ENCODE data around the gene AP2A1.

The AP2A1 gene

DNA sequence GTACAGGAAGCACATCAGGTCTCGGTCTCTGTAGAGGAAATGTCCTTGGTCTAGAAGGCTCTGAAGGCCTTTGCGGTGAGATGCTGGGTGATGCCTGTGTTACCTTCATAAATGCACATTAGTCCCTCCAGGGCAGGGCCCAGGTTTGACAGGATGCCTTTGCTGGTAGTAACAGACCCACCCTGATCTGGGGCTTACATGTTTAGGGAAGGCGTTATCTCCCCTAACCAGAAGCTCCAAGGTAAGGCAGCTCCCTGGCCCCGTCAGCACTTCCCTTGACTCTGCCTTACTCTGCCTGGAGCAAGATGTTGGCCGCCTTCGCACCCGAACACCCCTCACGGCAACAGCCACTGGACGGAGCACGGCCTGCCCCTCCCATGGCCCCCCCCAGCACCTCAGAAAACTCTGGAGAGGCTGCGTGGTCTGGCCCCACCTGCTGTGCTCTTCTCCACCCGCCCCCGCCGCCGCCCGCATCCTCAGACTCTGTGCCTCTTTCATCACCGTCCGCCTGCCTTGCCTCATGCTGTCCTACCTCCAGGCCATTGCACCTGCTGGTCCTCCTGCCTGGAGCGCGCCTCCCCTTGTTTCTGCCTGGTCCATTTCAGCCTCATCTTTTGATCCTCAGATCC, 9.1 kb downstream of the AP2A1 start:
- TF ChIP-seq, protein P1, sequence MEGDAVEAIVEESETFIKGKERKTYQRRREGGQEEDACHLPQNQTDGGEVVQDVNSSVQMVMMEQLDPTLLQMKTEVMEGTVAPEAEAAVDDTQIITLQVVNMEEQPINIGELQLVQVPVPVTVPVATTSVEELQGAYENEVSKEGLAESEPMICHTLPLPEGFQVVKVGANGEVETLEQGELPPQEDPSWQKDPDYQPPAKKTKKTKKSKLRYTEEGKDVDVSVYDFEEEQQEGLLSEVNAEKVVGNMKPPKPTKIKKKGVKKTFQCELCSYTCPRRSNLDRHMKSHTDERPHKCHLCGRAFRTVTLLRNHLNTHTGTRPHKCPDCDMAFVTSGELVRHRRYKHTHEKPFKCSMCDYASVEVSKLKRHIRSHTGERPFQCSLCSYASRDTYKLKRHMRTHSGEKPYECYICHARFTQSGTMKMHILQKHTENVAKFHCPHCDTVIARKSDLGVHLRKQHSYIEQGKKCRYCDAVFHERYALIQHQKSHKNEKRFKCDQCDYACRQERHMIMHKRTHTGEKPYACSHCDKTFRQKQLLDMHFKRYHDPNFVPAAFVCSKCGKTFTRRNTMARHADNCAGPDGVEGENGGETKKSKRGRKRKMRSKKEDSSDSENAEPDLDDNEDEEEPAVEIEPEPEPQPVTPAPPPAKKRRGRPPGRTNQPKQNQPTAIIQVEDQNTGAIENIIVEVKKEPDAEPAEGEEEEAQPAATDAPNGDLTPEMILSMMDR (conservative IDR thresholded peaks at IDR 0.05) = no peak
- no peak for TF ChIP-seq ZFX (IDR thresholded peaks at IDR 0.05)
- H3K27ac ChIP-seq = no peak overlapping the region

GRCh38 chr19:49776371-49776764, 9.6 kb downstream of the AP2A1 start:
- TF ChIP-seq, protein P1 (conservative IDR thresholded peaks at IDR 0.05) = no peak
- no peak for TF ChIP-seq ZFX (IDR thresholded peaks at IDR 0.05)
- H3K27ac ChIP-seq = no peak overlapping the region

DNA sequence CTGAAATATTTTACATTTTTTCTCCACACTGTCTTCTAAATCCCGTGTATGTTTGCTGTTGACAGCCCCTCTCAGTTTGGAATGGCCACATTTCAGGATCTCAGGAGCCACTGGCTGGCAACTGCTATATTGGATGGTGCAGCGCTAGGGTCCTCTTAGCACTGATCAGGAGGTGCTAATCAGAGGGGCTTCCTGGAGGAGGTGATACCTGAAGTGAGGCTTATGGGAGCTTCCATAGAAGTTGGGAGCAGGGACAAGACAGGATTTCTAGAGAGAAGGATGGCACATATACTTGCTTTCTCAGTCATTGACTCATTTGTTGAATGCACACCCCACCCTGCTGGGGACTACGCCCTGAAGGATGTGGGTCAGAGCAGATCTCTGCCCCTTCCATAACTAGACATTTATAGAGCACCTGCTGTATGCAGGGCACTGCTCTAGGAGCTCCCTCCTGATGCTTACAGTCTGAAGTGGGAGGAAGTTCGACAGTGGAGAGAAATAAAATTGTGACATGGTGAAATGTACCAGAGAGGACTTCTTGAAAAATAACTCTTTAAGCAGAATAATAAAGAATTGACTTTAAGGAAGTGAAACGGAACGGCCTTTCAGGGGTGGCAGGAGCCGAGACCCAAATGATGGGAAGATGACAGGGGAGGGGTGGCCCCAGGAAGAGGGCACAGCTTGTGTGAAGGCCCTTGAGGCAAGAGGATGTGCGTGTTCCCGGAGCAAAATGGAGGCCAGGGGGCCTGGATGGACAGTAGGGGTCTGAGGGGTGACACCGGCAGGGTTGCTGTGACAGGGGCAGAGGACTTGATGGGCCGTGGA, 13.1 kb downstream of the AP2A1 start:
- H3K27ac ChIP-seq = no peak overlapping the region
- TF ChIP-seq, protein P1 (conservative IDR thresholded peaks at IDR 0.05) = no peak
- no peak for TF ChIP-seq ZFX (IDR thresholded peaks at IDR 0.05)

DNA sequence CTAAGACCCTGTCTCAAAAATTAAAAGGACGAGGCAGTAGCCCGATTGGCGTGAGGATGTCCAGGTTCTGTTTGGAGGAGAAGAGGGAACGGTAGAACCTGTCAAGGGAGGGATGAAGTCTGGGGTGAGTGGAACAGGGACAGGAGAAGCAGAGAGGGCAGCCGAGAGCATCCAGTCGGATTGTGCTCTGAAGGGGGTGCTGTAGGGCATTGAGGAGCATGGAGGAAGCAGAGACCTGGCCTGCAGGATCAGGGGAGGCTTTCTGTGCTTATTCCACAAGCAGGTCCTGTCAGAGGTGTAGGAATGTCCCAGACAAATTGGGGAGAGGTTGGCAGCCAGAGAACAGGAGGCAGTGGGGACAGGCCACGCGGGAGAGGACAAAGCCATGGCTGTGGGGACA, 14.1 kb downstream of the AP2A1 start:
- TF ChIP-seq, protein P1 (conservative IDR thresholded peaks at IDR 0.05) = no peak
- no peak overlapping the region for H3K27ac ChIP-seq

DNA sequence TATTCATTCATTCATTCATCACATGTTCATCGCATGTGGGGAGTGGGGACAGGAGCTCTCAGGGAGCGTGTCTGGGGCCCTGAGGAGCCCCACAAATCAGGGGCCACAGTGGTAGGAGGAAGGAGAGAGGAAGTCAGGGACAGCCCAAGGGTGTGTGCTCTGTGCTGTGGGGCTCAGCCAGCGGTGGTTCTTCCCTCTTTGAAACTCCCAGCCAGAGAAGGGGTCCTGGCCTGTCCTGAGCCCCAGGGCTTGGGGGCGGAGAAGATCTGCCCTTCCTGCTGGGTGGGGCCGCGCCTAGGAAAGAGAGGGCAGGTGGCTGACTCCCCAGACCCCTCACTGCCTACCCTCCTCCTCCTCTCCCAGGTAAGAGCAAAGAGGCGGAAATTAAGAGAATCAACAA, 14.6 kb downstream of the AP2A1 start:
- TF ChIP-seq, protein P1 (conservative IDR thresholded peaks at IDR 0.05) = no peak
- TF ChIP-seq ZFX (IDR thresholded peaks at IDR 0.05) = no peak
- no peak overlapping the region for H3K27ac ChIP-seq

DNA sequence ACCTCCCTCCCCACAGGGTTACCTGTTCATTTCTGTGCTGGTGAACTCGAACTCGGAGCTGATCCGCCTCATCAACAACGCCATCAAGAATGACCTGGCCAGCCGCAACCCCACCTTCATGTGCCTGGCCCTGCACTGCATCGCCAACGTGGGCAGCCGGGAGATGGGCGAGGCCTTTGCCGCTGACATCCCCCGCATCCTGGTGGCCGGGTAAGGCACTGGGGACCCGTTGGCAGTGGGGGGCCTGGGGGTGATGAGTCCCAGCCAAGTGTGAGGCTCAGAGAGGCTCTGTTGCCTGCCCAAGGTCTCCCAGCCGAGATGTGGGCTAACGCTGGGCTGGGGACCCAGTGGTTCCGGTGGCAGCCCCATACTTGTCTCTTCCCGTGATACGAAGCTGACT, 15.7 kb downstream of the AP2A1 start:
- H3K27ac ChIP-seq = no peak overlapping the region
- TF ChIP-seq, protein P1 (conservative IDR thresholded peaks at IDR 0.05) = no peak
- TF ChIP-seq ZFX (IDR thresholded peaks at IDR 0.05) = no peak

GRCh38 chr19:49786376-49786820, 19.6 kb downstream of the AP2A1 start:
- H3K27ac ChIP-seq = no peak overlapping the region

More at GRCh38 chr19:49786376-49786820, 19.6 kb downstream of the AP2A1 start:
- TF ChIP-seq ZFX (IDR thresholded peaks at IDR 0.05) = no peak
- TF ChIP-seq, protein P1 (conservative IDR thresholded peaks at IDR 0.05) = no peak
